ENCODE data around the gene CDKL4.
A peak's percentile ranks its signal among the peaks of the same experiment; 100 is the strongest.
"Not testable (repeated sequence)": the region's sequence is repeated elsewhere in the genome, so short reads cannot be mapped to it uniquely, and the experiment has no call there.

CDKL4 gene

DNA sequence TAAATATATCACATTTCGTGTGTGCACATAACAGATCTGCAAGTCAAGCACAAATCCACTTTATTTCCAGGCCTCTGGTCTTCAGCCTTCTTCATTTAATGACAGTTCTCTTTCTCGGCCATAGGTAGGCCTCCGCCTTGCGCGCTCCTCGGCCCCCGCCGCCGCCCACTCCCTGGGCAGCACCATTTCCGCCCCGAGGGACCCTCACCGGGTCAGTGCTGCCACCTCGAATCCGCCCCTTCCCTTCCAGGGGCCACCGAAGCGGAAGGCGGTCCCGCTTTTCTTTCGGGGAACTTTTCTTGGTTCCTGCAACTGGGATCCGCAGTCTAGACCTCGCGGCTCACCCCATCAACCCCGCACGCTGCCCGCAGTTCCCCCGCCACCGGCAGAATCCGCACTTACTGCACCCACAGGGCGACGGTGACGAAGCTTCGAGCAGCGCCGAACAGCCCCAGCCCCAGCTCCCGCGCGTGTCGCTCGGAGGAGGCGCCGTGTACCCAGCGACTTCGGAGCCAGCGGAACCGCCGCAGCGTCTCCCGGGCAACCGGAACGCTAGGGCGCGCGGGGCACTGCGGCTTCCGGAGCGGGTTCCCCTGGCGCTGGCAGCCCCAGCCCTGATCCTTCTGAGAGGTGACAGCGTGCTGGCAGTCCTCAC is at the start of gene CDKL4:
Gene CDKL4, minus strand, starts transcription at position 502 of the 655 bp plus-strand sequence.
- DNase-seq (ENCODE audit: low spot score): no peak

DNA sequence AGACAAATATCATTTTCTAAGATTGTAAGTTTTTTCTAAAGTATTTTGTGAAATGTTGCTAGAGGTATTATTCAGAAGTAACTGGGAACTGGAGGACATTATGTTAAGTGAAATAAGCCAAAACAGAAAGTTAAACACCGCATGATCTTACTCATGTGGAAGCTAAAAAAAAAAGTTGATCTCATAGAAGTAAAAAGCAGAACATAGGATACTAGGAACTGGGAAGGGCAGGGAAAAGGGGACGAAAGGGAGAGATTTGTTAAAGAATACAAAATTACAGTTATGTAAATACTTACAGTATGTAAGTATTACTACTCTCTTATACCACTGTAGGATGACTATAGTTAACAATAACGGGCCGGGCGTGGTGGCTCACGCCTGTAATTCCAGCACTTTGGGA is 46.7 kb upstream of the CDKL4 start:
- no peak for DNase-seq (ENCODE audit: low spot score)

DNA sequence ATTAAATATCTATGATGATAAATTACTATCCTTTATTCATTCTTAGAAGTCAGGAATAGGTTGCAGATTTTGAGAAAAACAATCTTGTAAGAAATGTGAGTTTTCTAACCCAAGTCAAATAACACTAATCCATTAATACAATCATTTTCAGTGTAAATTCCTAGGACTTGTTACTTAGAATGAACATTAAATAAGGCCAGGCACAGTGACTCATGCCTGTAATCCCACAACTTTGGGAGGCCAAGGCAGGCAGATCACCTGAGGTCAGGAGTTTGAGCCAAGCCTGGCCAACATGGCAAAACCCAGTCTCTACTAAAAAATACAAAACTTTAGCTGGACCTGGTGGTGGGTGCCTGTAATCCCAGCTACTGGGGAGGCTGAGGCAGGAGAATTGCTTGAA is 45.8 kb upstream of the CDKL4 start:
- DNase-seq (ENCODE audit: low spot score): no peak

DNA sequence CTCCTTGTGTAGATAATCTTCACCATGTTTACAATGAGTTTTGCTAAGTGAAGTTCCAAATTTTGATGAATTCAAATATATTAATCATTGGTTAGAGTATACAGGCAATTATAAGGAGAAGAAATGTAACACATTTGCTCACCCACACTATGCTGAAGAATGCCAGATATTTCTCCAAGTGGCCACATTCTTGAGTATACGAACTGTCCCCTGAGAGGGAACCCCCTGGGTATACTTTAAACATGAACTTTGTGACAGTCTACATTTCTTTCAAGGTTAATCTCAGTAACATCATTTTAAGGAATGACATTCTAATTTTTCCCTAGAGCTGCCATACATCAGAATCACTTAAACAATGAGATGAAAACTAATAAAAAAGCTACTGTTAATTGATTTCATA is 39.8 kb upstream of the CDKL4 start:
- DNase-seq (ENCODE audit: low spot score): no peak

DNA sequence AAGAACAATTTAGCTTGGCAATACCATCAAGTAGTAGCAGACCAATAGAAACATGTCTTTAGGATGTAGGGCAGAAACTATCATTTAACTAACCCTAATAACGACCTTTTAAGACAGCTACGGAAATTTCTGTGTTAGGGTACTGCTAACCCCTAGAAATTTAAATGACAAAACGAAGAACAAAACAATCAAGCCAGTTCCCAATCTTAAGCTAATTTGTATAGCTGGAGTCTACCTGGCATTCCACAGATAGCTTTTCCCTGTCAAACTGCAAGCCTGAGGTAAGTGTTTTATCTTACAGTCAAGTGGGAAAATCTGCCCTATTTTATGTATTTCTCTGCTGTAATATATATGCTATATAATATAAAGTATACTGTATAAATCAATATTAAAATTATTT is 37.6 kb upstream of the CDKL4 start:
- DNase-seq (ENCODE audit: low spot score): peak; percentile 17

DNA sequence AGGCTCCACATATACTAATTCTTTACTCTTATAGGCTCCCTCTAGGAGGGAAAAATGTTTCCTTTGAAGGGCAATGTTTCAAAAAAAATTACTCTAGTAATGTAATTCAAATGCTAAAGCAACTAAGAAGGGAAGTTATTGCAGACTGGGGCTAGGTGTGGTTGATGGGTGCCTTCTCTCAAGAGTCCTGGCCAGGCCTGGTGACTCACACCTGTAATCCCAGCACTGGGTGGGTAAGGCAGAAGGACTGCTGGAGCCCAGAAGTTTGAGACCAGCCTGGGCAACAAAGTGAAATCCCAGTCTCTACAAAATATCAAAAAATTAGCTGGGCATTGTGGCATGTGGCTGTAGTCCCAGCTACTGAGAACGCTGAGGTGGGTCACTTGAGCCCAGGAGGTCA is 31.2 kb upstream of the CDKL4 start:
- no peak for DNase-seq (ENCODE audit: low spot score)

DNA sequence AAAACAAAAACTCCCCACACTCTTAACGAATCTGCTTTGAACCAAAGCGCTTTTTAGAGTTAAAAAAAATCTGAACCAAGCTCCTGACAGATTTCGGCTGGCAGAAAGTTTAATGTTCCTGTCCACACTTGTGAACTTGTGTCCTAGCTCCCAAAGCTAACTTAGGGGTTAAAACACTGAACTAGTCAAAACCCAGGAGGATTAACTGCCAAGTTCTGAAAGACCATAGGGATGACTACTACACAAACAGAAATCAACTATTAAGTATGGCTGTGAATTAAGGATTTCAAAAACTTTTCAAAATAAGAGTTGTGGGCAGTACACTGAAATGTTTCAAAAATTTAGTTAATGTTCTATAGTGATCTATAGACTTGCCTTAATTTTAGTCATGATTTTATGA is 26.2 kb upstream of the CDKL4 start:
- DNase-seq (ENCODE audit: low spot score): no peak

DNA sequence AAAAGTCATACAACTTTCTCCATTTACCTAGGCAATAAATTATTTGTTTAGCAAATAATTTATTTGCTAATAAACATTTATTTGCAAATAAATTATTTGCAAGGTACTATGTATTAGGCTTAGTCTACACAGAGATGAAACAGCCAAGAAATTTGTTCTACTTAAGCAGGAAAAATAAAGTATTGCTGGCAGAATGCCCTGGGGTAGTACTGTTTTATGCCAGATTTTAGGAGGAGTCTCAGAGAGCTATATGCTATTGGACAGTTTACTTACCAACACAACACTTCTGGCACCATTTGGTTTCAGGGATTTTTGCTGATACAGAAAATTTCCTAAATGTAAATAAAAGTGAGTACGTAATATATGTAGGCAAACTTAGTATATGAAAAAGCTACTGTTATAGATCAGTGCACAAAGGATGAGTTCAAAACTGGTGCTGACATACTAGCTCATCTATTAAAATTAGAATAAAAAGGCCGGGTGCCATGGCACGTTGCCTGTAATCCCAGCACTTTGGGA is 23.2 kb upstream of the CDKL4 start:
- no peak for DNase-seq (ENCODE audit: low spot score)

DNA sequence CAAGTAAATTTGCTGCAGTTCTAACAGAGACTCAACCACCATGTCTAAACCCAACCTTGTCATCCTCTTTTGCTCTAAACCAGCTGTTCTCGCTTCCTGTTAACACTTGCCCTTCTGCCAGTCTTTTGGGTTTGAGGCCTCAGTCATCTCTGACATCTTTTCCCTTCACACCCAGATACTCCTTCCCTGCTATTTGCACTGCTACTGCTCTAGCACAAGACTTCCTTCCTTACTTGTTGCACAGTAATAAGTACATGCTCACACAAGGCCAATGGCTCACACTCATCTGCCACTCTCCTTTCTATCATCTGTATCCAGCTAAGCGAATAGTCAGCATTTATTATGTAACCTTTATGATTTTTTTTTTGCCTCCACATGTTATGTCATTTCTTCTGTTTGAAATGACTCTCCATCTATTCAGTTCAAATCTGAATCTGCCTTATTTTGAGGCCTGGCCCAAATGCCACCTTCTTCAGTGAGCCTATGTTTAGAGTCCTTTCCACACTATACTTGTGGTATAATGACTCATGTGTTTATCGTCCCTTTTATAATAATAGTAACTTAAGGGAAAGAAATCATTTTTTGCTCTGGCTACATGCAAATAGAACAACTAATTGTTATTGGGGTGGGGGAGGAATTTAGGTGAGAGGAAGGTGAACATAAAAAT is 22.5 kb upstream of the CDKL4 start:
- DNase-seq (ENCODE audit: low spot score): no peak

DNA sequence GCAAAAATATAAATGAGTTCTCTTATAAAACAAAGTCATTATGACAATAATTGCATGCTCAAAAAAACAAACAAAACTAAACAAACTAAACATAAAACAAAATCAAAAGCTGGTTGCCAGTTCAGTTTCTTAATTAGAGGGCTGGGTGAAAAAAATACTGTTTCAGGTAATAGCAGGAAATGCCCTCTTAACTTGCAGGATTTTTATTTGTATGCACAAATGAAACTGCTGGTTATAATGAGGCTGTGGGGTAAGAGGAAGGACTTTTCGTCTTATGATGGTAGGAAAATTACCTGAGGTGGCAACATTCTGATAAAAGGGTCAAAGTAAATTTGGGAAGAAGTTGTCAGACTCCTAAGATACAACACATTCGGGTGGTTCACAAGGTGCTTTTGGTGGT is 21.5 kb upstream of the CDKL4 start:
- DNase-seq (ENCODE audit: low spot score): no peak

DNA sequence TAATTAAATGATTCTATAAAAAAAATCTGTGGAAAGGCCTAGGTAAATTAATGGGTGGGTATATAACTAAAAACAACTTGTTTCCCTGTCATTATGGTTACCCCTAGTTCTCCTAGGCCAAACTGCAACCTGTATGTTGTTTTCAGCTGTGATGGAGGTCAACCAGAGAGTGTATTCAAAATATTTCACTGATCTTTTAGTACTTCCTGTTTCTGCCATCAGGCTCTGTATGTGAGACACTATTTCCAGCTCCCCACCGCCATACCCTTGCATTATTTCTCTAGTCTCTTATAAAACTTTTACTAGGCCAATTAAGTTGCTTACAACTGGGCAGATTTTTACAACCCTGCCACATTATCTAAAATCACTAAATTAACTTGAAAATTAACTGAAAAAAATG is 21.0 kb upstream of the CDKL4 start:
- DNase-seq (ENCODE audit: low spot score): no peak

DNA sequence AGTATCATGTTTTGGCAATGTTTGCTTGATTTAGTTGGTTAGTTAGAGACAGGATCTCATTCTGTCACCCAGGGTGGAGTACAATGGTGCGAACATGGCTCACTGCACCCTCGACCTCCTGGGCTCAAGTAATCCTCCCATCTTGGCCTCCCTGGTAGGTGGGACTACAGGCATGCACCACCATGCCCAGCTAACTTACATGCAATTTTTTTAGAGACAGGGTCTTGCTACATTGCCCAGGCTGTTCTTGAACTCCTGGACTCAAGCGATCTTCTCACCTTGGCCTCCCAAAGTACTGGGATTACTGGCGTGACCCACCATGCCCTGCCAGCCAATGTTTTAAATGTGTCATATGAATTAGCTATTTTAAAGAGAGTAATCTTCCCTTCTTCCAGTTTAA is 16.3 kb upstream of the CDKL4 start:
- no peak for DNase-seq (ENCODE audit: low spot score)

DNA sequence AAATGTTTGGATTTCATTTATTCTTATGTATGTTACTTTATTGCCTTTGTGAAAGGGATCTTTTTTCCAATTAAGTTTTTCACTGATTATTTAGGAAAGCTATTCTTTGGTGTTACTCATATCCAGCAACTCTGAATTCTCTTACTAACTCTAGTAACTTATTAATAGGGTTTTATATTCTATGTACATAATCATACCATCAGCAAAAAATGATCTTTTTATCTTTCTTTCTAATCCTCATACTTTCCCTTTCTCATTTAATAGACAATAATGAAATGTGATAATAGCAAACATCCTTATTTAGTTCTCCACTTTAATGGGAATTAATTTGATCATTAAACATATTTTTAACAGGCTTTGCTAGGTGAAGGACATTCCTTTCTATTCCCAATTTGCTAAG is 12.3 kb upstream of the CDKL4 start:
- no peak for DNase-seq (ENCODE audit: low spot score)

DNA sequence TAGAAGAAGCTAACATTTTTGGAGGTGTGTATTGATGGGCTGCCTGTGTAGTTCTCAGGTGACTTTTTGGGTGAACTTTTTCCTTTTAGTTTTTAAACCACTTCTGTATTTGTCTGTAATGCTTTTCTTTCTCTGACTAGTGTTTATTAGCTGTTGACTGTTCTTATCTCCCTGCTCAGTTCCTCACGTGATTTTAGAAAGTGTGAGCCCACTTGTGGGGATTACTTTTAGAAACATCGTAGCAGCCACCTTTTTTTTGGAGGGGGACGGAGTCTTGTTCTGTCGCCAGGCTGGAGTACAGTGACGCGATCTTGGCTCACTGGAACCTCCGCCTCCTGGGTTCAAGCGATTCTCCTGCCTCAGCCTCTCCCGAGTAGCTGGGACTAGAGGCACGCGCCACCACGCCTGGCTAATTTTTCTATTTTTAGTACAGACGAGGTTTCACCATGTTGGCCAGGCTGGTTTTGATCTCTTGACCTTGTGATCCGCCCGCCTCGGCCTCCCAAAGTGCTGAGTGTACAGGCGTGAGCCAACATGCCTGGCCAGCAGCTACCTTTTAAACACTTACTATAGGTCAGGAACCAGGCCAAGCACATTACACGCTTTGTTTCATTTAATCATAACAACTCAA is 9.2 kb upstream of the CDKL4 start:
- DNase-seq (ENCODE audit: low spot score): no peak

DNA sequence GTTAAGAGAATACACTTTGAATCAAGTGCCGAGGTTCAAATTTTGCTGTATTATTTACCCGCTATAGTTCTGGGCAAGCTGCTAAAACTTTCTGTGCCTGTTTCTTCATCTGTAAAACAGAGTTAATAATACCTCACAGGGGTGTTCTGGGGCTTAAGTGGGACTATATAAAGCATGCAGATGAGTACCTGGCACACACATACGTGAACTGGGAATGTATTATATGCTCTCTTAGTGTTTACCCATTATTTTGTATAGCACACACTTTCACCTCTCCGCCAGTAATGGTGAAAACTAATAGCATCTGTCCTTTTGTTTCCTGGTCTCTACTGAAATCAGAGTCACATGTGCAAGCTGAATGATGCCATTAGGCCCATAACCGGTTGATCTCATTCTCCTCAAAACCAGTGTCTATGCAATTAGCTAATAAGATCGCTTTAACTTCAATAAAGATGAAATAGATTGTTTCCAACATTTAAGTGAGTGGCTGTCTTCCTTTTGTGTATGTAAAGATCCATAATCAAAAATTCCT is 3.8 kb upstream of the CDKL4 start:
- DNase-seq (ENCODE audit: low spot score): no peak

DNA sequence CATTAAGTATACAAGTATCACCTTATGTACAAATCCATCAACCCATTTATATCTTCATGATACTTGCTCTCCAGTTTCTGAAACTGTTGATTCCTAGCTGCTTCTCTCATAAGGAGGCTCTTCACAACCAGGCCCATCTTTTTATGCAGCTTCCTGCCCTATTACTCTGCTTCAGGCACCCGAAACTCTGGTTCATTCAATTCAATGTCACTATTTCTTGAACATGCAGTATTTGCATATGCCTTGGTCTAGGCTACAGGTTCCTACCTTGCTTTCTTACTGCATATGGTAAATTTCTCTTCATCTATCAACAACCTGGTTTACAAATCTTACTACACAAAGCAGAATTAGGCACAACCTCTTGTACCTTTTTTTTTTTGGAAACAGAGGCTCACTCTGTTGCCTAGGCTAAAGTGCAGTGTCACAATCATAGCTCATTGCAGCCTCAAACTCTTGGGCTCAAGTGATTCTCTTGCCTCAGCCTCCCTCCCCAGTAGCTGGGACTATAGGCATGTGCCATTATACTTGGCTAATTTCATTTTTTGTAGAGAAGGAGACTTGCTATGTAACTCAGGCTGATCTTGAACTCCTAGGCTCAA is 2.7 kb upstream of the CDKL4 start:
- no peak for DNase-seq (ENCODE audit: low spot score)

DNA sequence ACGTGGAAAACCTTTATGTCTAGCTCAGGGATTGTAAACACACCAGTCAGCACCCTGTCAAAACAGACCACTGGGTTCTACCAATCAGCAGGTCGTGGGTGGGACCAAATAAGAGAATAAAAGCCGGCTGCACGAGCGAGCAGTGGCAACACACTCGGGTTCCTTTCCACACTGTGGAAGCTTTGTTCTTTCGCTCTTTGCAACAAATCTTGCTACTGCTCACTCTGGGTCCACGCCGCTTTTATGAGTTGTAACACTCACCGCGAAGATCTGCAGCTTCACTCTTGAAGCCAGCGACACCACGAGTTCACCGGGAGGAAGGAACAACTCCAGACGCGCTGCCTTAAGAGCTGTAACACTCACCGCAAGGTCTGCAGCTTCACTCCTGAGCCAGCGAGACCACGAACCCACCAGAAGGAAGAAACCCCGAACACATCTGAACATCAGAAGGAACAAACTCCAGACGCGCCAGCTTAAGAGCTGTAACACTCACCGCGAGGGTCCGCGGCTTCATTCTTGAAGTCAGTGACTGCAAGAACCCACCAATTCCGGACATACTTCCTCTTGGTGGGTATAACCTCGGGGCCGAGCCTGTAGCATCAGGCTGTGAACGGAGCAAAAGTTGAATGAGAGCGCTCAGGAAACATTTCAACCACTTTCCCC is 1.3 kb upstream of the CDKL4 start:
- DNase-seq (ENCODE audit: low spot score): not testable (repeated sequence)

DNA sequence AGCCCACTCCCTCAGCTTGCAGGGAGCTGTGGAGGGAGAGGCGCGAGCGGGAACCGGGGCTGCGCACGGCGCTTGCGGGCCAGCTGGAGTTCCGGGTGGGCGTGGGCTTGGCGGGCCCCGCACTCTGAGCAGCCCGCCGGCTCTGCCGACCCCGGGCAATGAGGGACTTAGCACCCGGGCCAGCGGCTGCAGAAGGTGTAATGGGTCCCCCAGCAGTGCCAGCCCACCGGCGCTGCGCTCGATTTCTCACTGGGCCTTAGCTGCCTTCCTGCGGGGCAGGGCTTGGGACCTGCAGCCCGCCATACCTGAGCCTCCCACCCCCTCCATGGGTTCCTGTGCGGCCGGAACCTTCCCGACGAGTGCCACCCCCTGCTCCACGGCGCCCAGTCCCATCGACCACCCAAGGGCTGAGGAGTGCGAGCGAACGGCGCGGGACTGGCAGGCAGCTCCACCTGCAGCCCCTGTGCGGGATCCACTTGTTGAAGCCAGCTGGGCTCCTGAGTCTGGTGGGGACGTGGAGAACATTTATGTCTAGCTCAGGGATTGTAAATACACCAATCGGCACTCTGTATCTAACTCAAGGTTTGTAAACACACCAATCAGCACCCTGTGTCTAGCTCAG is 582 bp upstream of the CDKL4 start:
- not testable (repeated sequence) for DNase-seq (ENCODE audit: low spot score)

DNA sequence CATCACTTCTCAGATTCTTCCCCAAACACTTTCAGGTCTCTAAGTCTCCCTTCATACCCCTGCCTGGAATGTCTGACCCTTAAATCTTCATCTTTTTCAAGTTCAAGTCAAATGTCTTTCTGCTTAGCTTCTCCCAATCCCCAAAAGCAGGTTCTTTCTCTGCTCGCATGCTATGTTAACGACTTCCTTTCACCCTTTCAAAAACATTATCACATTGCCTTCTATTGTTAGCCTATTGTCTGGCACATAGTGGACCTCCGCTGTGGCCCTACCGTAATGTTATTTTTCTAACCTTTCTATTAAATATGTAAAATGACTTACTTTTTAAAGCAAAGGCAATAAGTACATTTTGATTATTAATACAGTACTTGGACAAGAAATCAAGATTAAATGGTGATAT is 2.2 kb downstream of the CDKL4 start:
- DNase-seq (ENCODE audit: low spot score): no peak

DNA sequence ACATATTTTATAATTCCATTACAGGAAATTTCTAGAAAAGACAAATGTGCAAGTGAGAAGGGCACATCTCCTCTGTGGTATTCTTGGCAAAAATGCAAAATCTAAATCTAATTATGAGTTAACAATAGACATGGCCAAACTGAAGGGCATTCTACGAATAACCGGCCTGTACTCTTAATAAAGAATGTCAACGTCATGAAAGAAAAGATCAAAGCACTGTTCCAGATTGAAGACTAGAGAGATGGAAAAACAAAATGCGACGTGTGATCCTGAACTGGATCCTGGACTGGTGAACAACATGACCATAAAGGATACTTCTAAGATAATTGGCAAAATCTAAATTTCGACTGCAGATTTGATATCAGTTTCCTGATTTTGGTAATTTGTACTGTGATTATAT is 3.0 kb downstream of the CDKL4 start:
- no peak for DNase-seq (ENCODE audit: low spot score)

DNA sequence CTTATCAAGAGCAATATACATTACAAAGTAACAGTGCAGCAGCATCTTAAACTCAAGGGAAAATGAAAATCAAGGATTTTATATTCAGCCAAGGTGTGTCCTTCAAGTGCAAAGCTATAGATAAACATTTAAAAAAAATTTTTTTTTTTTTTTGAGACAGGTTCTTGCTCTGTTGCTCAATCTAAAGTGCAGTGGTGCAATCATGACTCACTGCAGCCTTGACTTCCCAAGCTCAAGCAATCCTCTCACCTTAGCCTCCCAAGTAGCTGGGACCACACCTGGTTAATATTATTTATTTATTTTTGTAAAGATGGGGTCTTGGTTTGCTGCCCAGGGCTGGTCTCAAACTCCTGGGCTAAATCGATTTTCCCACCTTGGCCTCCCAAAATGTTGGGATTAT is 9.0 kb downstream of the CDKL4 start:
- no peak for DNase-seq (ENCODE audit: low spot score)

DNA sequence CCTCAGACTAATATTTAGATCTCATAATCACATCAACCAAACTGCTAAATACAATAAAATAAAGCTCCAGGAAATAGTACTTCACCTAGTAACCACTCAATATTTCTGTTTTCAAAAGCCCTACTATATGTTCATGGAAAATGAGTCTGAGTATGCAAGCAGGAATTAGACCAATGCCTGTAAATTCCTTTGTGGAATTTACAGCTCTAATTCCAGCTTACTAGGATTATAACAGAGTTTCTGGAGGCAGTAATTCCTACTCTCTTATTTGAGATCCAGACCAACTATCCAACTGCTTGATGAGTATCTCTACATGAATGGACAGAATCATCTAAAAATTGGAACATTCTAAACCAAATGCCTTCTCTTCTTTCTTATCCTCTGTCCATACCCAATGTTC is 11.6 kb downstream of the CDKL4 start:
- no peak for DNase-seq (ENCODE audit: low spot score)
